GM19099 (cell line): ENCODE measurements around the gene HES1.

Experiments used
- POLR2A ChIP-seq: IDR thresholded peaks from 3 replicates; pipeline ENCODE4 v1.6.1; 2011; ENCODE audit warnings: low read depth; ENCODE audit not compliant: insufficient read length; ENCODE audit errors: extremely low read depth

The HES1 gene

DNA sequence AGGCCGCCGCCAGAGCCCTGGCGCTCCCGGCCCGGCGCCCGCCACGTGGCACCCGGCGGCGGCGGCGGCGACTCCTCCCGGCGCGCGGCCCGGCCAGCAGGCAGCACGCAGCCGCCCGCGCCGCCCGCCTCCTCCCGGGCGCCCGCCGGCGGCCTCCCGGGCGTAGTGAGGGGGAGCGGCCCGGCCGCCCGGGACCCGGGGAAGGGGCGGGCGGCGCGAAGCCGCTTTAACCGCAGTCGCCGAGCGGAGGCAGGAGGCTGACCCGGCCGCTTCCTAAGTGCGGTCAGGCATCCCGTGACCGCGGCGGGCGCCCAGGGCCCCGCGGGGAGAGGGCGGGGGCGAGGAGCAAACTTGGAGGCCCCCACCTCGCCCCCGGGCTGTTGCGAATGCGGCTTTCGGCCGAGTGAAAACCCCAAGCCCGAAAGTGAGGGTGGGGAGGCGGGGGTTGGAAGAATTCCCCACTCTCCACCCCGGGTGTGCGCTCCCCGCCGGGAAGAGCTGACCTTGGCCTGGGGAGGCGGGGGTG is 1.7 kb upstream of the HES1 start:
- TF ChIP-seq POLR2A: peak; percentile 34

DNA sequence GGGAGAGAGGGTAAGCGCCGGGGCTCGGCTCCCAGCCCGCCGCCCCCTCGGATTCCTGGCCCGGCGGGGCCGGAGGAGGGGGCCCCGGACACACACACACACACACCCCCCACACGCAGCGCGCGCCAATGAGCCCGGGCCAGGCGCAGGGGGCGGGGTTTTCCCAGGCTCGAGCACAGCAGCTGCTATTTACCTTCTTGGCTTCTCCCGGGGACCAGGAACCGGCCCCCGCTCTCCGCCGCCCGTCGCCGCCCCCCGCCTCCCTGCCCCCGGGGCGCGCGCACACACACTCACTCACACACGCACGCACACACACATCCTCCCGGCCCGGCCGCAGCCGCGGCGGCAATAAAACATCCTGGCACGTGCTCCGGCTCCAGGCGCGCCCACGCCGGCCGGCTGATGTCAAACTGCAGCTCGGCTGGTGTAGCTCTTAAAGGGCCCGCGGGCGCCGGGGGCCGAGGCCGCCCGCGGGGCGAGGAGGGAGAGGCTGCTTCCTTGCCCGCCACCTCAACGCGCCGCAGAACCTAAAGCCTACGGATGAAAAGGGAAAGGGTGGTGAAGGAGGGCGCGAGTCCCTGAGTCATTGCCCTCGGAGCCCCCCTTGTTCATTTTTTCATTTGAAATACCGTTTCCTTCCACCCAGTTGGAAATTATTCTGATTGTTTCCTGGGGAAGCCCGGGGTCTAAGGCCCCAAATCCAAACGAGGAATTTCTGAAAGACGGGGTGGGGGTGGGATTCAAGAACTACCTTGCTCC is 1.0 kb upstream of the HES1 start:
- TF ChIP-seq POLR2A: peak; percentile 29

DNA sequence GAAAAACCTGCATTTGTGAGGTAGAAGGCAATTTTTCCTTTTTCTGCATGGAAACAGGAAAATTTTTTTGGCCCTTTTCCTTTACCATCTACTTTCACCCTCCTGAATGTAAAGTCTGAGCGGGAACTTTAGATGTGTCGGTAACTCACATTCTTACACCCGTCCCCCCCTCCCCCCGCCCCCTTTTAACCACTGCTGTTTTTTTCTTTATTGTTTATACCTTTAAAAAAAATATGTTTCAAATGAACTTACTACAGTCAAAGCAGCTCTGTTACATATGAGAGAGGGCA is 487 bp upstream of the HES1 start:
- TF ChIP-seq POLR2A: no peak

DNA sequence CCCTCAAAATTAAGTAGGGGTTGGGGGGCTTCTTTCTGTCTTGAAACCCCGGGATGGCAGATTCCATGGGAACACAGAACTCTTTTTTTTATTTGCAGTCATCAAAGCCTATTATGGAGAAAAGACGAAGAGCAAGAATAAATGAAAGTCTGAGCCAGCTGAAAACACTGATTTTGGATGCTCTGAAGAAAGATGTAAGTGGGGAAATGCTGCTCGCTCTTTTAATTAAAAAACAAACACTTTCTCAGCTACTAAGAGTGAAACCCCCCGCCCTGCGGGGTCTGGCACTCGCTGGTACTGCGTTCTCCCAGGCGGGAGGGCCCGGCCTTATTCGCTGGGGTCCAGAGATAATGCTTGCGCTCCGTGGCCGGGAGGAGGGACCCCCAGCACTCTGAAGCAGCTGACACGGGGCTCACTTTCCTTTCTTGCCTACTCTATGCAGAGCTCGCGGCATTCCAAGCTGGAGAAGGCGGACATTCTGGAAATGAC is 615 bp downstream of the HES1 start:
- peak; percentile 32 for TF ChIP-seq POLR2A

DNA sequence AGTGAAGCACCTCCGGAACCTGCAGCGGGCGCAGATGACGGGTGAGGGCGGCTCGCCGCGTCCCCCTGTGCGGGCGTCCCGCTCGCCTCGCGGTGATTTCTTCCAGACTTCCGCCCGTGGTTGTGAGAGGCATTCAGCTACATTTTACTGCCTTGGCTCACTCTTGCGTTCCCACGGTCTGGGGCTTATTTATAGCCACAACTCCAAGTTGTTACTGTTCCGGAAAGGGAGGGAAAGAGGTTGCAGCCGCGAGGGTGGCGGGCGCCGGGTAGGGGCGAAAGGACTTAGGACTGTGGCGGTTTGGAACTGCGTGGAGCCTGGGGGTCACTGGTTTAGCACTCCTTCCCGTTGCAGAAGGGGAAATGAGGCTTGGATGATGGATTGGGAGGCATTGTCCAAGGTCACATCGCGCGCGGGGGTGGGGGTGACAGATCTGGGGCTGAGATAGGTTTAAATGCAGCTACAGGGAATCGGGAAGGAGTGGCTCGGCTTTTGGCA is 1.1 kb downstream of the HES1 start:
- peak; percentile 4 for TF ChIP-seq POLR2A

DNA sequence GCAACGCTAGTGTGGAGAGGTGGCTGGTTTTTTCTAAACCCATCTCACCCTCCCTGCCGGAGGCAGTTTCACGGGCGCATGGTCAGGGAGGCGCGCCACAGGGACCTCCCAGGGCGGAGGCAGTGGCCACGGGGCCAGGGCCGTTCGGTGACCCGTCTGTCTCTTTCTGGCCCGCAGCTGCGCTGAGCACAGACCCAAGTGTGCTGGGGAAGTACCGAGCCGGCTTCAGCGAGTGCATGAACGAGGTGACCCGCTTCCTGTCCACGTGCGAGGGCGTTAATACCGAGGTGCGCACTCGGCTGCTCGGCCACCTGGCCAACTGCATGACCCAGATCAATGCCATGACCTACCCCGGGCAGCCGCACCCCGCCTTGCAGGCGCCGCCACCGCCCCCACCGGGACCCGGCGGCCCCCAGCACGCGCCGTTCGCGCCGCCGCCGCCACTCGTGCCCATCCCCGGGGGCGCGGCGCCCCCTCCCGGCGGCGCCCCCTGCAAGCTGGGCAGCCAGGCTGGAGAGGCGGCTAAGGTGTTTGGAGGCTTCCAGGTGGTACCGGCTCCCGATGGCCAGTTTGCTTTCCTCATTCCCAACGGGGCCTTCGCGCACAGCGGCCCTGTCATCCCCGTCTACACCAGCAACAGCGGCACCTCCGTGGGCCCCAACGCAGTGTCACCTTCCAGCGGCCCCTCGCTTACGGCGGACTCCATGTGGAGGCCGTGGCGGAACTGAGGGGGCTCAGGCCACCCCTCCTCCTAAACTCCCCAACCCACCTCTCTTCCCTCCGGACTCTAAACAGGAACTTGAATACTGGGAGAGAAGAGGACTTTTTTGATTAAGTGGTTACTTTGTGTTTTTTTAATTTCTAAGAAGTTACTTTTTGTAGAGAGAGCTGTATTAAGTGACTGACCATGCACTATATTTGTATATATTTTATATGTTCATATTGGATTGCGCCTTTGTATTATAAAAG is 1.8 kb downstream of the HES1 start:
- peak; percentile 59 for TF ChIP-seq POLR2A

DNA sequence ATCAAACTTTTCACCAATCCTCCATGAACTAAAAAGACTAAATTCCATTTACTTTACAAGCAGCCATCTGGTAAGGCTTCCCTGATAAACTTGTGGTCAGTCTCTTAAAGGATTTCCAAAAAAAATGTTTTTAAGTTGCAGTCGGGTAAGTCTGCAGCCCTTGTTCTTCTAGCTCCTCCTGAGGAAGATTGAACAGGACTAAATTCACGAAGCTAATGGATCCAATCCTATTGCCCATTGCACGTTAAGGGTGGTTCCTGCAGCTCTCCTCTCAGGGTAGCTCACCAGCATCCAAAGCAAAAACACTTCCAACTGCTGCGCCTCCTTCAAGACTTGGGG is 2.8 kb downstream of the HES1 start:
- no peak for TF ChIP-seq POLR2A

DNA sequence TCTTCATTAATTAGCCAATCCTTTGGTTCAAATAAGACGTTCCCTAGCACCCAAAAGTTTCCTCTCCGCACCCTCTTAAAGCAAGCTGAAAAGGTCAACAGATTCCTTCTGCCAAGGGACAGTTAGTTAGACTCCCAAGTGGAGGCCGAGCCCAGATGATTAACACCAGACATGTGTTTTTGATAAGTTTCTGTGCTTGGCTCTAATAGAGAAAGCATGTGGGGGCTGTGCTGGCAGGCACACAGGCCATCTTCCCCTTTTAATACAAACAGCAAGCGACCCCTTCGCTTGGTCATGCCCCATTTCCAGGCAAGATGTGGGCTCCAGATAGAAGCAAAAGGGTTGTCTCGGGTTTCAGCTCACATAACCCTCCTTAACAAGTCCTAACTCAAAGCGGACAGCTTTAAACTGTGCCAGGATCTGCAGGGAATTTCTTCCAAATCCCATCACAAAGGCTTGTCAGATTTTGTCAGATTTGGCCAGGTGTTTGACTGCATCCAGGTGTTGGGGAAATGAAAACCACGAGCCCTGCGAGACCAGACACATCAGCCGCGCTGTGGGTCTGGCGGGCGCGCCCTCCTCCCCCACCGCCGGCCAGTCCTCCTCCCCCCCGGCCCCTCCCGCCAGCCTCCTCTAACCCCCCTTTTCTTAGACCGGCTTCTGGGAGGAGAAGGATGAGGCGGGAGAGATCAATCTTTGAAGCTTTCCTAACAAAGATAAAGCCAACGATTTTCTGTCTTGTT is 3.3 kb downstream of the HES1 start:
- no peak for TF ChIP-seq POLR2A

DNA sequence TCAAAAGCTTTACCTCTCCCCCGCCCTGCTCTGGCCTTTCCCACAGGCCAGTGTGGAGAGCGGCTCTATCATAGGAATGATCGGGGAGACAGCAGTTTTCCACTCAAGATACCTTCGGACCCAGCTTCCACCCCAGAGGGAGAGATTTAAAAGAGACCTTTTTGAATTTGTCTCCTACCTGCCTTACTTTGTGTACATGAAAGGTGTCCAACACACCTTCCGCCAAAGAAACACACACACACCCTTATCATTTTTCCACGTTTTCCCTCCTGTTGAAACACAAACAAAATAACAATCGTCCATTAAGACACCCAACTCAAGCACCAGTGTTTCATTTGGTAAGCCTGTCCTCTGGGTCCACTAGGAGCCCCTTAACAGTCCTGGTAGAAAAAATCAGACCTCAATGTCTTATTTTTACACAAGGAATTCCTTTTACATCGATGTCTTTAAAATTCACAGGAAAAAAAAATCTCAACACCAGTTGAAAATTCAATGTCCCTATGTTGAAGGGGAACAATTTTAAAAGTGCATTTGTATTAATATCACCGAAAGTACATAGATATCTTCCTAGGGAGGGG is 4.0 kb downstream of the HES1 start:
- TF ChIP-seq POLR2A: no peak

DNA sequence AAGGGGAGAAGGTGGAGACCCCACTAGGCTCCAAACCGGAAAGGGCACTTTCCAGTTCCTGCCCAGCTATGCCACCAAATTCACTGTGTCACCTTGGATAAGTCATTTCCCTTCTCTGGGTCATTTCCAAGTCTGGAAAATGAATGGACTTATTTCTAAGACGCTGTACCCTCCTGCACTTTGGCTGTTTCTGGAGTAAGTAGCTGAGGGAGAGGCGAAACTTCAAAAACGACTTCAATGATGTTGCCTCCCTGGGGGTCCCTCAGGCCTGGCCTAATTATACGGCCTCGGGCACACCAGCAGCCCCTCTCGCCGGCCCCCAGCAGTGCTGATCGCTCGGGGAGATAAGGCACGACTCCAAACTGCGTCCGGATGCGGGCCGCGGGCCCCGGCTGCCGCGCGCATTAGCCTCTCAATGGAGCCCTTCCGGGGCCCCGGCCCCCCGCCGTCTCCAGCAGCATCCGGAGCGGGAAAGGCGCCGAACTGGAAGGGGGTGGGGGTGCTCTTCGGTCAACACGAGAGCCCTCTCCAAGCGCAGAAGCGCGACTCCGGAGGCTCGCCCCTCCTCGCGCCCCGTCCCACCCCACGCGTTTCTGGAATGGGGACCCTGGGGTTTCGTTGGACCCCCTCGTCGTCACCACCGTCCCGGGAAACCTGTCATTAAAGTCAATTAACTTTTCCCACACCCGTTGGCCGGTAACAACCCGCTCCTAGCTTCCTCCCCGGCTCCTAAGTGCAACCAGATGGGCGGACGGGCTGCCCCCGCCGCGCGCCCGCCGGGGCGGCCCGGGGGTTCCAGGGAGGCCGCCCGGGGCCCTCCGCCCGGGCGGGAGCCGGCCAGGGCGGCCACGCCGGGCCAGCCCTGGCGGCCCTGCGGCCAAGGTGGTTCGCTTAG is 4.8 kb downstream of the HES1 start:
- TF ChIP-seq POLR2A: peak; percentile 46

DNA sequence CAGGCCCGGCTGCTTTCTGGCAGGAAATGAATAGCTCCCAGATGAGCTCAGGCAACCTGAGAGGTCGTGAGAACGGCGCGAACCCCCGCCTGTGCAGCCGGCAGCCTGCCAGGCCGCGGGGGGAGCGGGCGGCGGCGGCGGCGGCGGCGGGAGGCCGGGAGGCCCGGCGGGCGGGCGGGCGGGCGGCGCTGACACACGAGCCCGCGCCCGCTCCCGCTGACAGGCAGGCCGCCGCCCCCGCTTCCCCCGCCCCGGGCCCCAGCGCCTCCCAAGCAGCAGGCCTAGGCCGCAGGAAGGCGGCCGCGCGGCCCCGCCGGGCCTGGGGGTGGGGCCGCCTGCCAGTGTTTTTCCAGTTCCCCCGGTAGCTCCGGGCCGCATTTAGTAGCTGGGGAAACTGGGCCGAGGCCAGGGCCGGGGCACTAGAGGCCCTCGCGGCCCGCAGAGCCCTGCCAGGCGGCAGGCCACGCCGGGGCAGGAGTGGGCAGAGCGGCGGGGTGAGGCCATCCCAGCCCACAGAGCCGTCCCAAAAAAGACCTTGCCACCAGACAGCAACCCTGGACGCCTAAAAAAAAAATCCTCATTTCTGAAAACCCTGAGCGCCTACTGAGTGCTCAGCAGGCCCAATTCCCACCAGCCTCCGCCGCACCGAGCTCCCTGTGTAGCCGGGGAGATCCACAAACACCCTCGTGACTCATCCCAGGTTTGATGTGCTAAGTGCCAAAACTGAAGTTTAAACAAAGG is 5.6 kb downstream of the HES1 start:
- TF ChIP-seq POLR2A: no peak

DNA sequence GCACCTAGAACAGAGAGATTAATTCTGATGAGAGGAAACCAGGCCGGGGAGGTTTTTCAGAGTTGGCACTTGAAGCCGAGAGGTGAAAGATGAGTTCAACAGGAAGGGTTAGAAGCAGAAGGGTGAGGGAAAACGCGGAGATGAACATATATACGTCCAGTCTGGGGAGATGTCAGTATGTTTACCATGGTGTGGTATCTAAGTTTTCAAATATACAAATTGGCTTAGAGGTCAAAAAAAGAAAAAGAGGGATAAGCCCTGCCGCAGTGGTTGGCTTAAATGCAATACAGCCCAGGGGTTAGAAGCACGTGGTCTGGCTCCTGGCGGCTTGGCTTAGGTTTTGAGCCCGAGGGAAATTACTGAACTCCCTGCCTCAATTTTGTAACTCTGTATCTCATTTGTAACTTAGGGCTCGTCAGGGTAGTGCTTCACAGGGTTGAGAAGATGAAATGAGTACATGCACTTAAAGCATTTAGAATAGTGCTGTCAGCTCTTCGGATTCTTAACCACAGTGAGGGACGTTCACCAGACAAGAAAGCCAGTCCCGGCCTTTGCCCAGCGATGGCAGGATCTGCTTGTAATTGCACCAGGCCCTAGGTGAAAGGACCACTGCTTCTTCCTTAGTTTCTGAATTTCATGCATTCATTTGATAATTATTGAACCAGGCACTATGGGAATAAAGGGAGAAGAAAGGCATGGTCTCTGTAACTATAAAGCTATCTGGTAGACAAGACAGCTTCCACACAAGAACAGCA is 6.4 kb downstream of the HES1 start:
- TF ChIP-seq POLR2A: no peak

DNA sequence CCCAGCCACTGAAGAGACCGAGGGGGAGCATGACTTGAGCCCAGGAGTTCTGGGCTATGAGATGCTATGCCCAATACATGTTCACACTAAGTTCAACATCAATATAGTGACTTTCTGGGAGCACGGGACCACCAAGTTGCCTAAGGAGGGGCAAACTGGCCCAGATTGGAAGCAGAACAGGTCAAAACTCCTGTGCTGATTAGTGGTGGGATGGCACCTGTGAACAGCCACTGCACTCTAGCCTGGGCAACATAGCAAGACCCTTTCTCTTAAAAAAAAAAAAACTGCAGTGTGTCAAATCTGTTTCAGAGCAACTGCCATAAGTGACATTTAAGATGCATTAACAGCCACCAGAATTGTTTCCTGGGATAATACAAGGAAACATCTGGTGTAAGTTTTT is 9.8 kb downstream of the HES1 start:
- TF ChIP-seq POLR2A: no peak

DNA sequence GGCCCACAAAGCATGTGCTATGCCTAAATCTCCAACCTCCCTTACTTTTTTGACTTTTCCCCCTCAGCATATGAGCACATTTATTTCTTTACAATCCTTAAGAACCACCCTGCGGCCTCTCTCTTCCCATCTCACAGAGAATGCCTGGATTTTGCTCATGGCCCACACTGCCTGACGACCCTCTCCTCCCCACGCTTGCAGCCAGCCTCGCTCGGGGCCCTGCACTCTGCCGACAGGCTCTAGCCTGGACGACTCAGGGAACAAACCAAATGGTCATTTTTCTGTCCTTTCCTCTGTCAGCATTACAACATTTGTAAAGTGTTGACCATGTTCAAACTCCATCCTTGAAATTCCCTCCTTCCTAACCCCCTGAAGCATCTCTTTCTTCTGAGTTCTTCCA is 11.7 kb downstream of the HES1 start:
- no peak for TF ChIP-seq POLR2A
